ENCODE data around the gene KCNC2.

KCNC2 gene

DNA sequence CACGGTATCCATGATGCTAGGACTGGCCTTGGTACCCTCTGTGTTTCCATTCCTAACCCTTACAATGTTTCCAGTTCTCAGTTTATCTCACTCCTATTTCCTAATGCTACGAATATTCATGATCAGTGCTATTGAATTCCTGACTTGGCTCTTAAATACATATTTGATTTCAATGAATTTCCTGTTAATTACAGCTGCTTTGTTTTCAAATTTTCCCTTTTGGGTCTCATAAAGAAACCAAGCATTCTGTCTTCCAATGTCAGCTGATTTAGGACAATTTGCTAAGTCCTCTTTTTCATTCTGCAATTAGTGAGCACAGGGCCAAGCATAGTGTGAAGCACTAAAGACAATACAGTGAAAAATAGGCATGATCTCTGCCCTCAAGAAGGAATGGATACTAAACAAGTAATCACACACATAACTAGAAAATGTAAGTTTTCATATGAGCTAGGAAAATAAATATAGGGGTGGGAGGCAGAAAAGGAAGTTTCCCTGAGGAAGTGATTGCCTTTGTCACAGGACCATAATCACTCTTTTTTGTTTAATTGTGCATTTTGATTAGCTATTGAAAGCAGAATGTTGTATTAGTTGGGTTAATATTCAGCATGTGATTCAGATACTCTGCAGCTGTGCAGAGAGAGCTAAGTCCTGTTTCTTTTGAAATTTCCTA lies 88.5 kb downstream of the KCNC2 start:
- H3K27me3 ChIP-seq (ENCODE audit: insufficient read depth, poor library complexity, severe bottlenecking) = no peaks in the 10 kb centered on the region

DNA sequence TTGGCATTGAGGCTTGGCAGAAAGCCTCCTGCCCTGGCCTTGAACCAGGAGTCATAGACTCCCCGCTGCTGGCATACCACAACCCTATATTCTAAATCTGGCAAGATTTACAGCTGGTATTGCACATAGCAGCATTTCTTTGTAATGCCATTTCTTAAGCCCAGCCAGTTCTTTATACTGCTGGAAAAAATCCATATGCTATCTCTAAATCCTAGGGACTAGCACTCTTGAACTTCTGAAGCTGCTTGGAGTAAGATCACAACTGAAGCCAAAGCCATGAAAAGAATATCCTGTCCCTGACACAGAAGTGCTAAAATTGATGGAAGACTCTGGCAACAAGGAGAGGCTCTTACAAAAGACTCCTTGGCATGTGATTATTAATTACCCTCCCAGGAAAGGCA lies 89.3 kb downstream of the KCNC2 start:
- TF ChIP-seq POLR2AphosphoS5 (IDR thresholded peaks at IDR 0.05; ENCODE audit: low read depth) (no peak), SPI1 (IDR thresholded peaks at IDR 0.05; ENCODE audit: borderline replicate concordance, low read depth) (no peak), GABPA (IDR thresholded peaks at IDR 0.05; ENCODE audit: low read depth) (no peak)
- TF ChIP-seq, protein P1, sequence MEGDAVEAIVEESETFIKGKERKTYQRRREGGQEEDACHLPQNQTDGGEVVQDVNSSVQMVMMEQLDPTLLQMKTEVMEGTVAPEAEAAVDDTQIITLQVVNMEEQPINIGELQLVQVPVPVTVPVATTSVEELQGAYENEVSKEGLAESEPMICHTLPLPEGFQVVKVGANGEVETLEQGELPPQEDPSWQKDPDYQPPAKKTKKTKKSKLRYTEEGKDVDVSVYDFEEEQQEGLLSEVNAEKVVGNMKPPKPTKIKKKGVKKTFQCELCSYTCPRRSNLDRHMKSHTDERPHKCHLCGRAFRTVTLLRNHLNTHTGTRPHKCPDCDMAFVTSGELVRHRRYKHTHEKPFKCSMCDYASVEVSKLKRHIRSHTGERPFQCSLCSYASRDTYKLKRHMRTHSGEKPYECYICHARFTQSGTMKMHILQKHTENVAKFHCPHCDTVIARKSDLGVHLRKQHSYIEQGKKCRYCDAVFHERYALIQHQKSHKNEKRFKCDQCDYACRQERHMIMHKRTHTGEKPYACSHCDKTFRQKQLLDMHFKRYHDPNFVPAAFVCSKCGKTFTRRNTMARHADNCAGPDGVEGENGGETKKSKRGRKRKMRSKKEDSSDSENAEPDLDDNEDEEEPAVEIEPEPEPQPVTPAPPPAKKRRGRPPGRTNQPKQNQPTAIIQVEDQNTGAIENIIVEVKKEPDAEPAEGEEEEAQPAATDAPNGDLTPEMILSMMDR (IDR thresholded peaks at IDR 0.05; ENCODE audit: insufficient read depth, low read length) = no peak
- TF ChIP-seq, protein P2, sequence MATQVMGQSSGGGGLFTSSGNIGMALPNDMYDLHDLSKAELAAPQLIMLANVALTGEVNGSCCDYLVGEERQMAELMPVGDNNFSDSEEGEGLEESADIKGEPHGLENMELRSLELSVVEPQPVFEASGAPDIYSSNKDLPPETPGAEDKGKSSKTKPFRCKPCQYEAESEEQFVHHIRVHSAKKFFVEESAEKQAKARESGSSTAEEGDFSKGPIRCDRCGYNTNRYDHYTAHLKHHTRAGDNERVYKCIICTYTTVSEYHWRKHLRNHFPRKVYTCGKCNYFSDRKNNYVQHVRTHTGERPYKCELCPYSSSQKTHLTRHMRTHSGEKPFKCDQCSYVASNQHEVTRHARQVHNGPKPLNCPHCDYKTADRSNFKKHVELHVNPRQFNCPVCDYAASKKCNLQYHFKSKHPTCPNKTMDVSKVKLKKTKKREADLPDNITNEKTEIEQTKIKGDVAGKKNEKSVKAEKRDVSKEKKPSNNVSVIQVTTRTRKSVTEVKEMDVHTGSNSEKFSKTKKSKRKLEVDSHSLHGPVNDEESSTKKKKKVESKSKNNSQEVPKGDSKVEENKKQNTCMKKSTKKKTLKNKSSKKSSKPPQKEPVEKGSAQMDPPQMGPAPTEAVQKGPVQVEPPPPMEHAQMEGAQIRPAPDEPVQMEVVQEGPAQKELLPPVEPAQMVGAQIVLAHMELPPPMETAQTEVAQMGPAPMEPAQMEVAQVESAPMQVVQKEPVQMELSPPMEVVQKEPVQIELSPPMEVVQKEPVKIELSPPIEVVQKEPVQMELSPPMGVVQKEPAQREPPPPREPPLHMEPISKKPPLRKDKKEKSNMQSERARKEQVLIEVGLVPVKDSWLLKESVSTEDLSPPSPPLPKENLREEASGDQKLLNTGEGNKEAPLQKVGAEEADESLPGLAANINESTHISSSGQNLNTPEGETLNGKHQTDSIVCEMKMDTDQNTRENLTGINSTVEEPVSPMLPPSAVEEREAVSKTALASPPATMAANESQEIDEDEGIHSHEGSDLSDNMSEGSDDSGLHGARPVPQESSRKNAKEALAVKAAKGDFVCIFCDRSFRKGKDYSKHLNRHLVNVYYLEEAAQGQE (IDR thresholded peaks at IDR 0.05; ENCODE audit: insufficient replicate concordance, low read depth) = no peak
- no peak overlapping the region for H3K4me3 ChIP-seq (replicated peaks; ENCODE audit: insufficient read depth, low read length)
- DNase-seq (ENCODE audit: low read depth in 1 of 2, low spot score in 1 of 2) = no peak
- no peak overlapping the region for H3K27ac ChIP-seq (replicated peaks)
- no peaks in the 10 kb centered on the region for H3K27me3 ChIP-seq (ENCODE audit: insufficient read depth, poor library complexity, severe bottlenecking)

More for the DNA sequence above, 88.5 kb downstream of the KCNC2 start:
- Histone ChIP-seq H3K4me3 (replicated peaks; ENCODE audit: insufficient read depth, low read length) (no peak overlapping the region), H3K27ac (replicated peaks) (no peak overlapping the region)
- no peak for DNase-seq (ENCODE audit: low read depth in 1 of 2, low spot score in 1 of 2)
- TF ChIP-seq GABPA (IDR thresholded peaks at IDR 0.05; ENCODE audit: low read depth) (no peak), SPI1 (IDR thresholded peaks at IDR 0.05; ENCODE audit: borderline replicate concordance, low read depth) (no peak), POLR2AphosphoS5 (IDR thresholded peaks at IDR 0.05; ENCODE audit: low read depth) (no peak)
- TF ChIP-seq, protein P2 (IDR thresholded peaks at IDR 0.05; ENCODE audit: insufficient replicate concordance, low read depth) = no peak
- TF ChIP-seq, protein P1 (IDR thresholded peaks at IDR 0.05; ENCODE audit: insufficient read depth, low read length) = no peak

DNA sequence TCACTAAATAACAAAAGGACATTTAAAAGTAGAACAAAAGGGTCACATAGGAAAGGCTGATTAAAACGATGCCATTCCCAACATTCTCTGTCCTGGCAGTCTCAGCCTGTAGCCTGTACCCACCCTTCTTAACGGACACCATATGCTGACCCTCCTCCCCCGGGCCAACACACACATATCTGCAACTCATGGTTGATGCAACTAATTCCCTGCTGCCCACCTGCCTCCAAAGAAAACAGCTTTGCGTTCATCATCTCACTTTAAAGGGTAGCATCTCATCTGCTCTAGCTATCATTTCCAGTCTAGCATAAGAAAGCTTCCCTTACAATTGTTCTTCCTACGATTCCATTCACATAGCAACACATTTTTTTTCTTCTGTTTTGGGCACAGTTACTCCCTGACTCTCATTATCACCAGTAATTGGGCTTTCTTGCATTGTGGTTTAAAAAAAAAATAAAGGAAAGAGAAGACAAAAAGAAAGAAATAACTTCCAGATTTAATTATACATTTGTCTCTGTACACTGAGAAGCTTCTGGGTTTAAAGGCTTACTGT lies 92.9 kb downstream of the KCNC2 start:
- Histone ChIP-seq H3K27me3 (ENCODE audit: insufficient read depth, poor library complexity, severe bottlenecking) (no peaks in the 10 kb centered on the region), H3K27ac (replicated peaks) (no peak overlapping the region), H3K4me3 (replicated peaks; ENCODE audit: insufficient read depth, low read length) (no peak overlapping the region)
- TF ChIP-seq, protein P1 (IDR thresholded peaks at IDR 0.05; ENCODE audit: insufficient read depth, low read length) = no peak
- TF ChIP-seq GABPA (IDR thresholded peaks at IDR 0.05; ENCODE audit: low read depth) (no peak), POLR2AphosphoS5 (IDR thresholded peaks at IDR 0.05; ENCODE audit: low read depth) (no peak), SPI1 (IDR thresholded peaks at IDR 0.05; ENCODE audit: borderline replicate concordance, low read depth) (no peak)
- TF ChIP-seq, protein P2 (IDR thresholded peaks at IDR 0.05; ENCODE audit: insufficient replicate concordance, low read depth) = no peak
- no peak for DNase-seq (ENCODE audit: low read depth in 1 of 2, low spot score in 1 of 2)

All from HL-60 (cell line).